ENCODE measurements around the gene TMTC1.

DNA sequence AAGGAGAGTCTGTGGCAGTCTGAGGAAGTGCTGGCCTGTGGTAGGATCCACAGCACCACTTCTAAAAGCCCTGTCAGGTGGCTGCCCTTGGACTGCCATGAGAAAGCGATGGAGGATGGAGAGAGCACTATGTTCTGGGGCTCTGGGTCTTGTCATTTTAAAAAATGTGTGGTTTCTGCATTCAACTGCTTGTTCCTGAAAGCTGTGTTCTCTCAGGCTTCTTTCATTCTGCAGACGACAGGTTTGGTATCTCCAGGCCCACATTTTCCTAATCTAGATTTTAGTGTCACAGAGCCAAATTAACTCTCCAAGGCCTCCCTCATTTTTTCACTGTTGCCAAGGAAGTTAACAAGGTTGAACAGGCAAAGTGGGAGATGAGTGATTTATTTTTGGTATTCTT is 296.8 kb downstream of the TMTC1 start:
- TF ChIP-seq EP300 (IDR thresholded peaks at IDR 0.05; ENCODE audit: borderline replicate concordance) (no peak), FOXM1 (IDR thresholded peaks at IDR 0.05; ENCODE audit: borderline replicate concordance, low read depth) (no peak), TCF12 (IDR thresholded peaks at IDR 0.05; ENCODE audit: low read depth) (no peak), YY1 (IDR thresholded peaks at IDR 0.05; ENCODE audit: low read depth) (no peak)
- TF ChIP-seq, protein P1, sequence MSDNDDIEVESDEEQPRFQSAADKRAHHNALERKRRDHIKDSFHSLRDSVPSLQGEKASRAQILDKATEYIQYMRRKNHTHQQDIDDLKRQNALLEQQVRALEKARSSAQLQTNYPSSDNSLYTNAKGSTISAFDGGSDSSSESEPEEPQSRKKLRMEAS (IDR thresholded peaks at IDR 0.05) = no peak
